GM23338 (cell line): ENCODE results near the gene ZNF224. TPM values are rescaled to one million over a fixed set of nuclear protein-coding genes. Genes with fewer than 3 reads are reported as not detected.

Experiments used
- ATAC-seq: fragments of 200-7000 bp; cut with Tn5 transposase; 3 replicates; pipeline ENCODE4 v1.9.1; 2020
- DNase-seq: peaks from one replicate; pipeline ENCODE4 v3.0.0-alpha.2; 2015; ENCODE audit warnings: low spot score
- H2AFZ ChIP-seq: fragments of 200-600 bp; sonication (generic); 2 replicates; pipeline ENCODE4 v1.8.0; 2016; ENCODE audit warnings: antibody characterized with exemption, mild to moderate bottlenecking, moderate library complexity
- H3F3A ChIP-seq: fragments of 200-600 bp; sonication (generic); replicated peaks from 2 replicates; pipeline ENCODE4 v1.8.0; 2017; ENCODE audit warnings: antibody characterized with exemption, mixed run types, low read depth
- H3K27ac ChIP-seq: fragments of 200-600 bp; sonication (generic); 2 replicates; pipeline ENCODE4 v1.6.1; 2016; ENCODE audit warnings: low read depth
- H3K27me3 ChIP-seq: fragments of 200-600 bp; sonication (generic); 2 replicates; pipeline ENCODE4 v1.8.0; 2016; ENCODE audit warnings: mild to moderate bottlenecking, mixed run types, moderate library complexity; ENCODE audit not compliant: insufficient read depth
- H3K36me3 ChIP-seq: fragments of 200-600 bp; sonication (generic); 2 replicates; pipeline ENCODE4 v1.8.0; 2016; ENCODE audit warnings: mild to moderate bottlenecking; ENCODE audit not compliant: insufficient read depth
- H3K4me1 ChIP-seq: fragments of 200-600 bp; sonication (generic); 2 replicates; pipeline ENCODE4 v1.8.0; 2016; ENCODE audit warnings: mild to moderate bottlenecking, moderate library complexity; ENCODE audit not compliant: insufficient read depth
- H3K4me2 ChIP-seq: fragments of 200-600 bp; sonication (generic); 2 replicates; pipeline ENCODE4 v1.7.1; 2017; ENCODE audit warnings: mixed run types
- H3K4me3 ChIP-seq: fragments of 200-600 bp; sonication (generic); 2 replicates; pipeline ENCODE4 v1.6.1; 2016; ENCODE audit warnings: mixed run types
- H3K79me2 ChIP-seq: fragments of 200-600 bp; sonication (generic); replicated peaks from 2 replicates; pipeline ENCODE4 v1.8.0; 2017; ENCODE audit warnings: mild to moderate bottlenecking; ENCODE audit not compliant: insufficient read depth
- H3K9me2 ChIP-seq: fragments of 200-600 bp; sonication (generic); 2 replicates; pipeline ENCODE4 v1.8.0; 2017; ENCODE audit not compliant: insufficient read depth
- H4K20me1 ChIP-seq: fragments of 200-600 bp; sonication (generic); replicated peaks from 2 replicates; pipeline ENCODE4 v1.8.0; 2017; ENCODE audit warnings: mild to moderate bottlenecking; ENCODE audit not compliant: insufficient read depth
- H3K27ac Mint-ChIP-seq: 2 replicates; pipeline ENCODE4 v1.8.0; 2020; ENCODE audit warnings: inconsistent platforms, mild to moderate bottlenecking, moderate library complexity, mixed read lengths
- H3K27me3 Mint-ChIP-seq: 3 replicates; pipeline ENCODE4 v1.8.0; 2022; ENCODE audit warnings: low read depth, mild to moderate bottlenecking, moderate library complexity, mixed read lengths, inconsistent platforms; ENCODE audit not compliant: insufficient read depth, poor library complexity
- H3K36me3 Mint-ChIP-seq: 3 replicates; pipeline ENCODE4 v1.8.0; 2021; ENCODE audit warnings: low read depth, mild to moderate bottlenecking, inconsistent platforms, moderate library complexity, mixed read lengths
- H3K4me1 Mint-ChIP-seq: 3 replicates; pipeline ENCODE4 v1.8.0; 2020; ENCODE audit warnings: mild to moderate bottlenecking, inconsistent platforms, mixed read lengths
- H3K4me3 Mint-ChIP-seq: 3 replicates; pipeline ENCODE4 v1.8.0; 2021; ENCODE audit warnings: moderate library complexity, mild to moderate bottlenecking, inconsistent platforms, mixed read lengths
- H3K9me3 Mint-ChIP-seq: 3 replicates; pipeline ENCODE4 v1.8.0; 2020; ENCODE audit warnings: moderate library complexity, mild to moderate bottlenecking, inconsistent platforms, mixed read lengths
- CREB1 ChIP-seq: fragments of 250-450 bp; sonication (Bioruptor Pico); IDR thresholded peaks from 2 replicates; pipeline ENCODE4 v1.5.0; 2020; ENCODE audit warnings: low read depth, mild to moderate bottlenecking, moderate library complexity
- ETS1 ChIP-seq: IDR thresholded peaks from 2 replicates; pipeline ENCODE4 v1.6.1; 2016; ENCODE audit warnings: antibody characterized with exemption
- EZH2 ChIP-seq: fragments of 200-600 bp; sonication (generic); IDR thresholded peaks from one replicate; pipeline ENCODE4 v1.8.0; 2017; ENCODE audit warnings: antibody characterized with exemption, mild to moderate bottlenecking, low read depth; ENCODE audit not compliant: unreplicated experiment
- EZH2phosphoT487 ChIP-seq: fragments of 200-600 bp; sonication (generic); IDR thresholded peaks from one replicate; pipeline ENCODE4 v1.8.1; 2018; ENCODE audit warnings: antibody characterized with exemption; ENCODE audit not compliant: unreplicated experiment
- JUNB ChIP-seq: IDR thresholded peaks from one replicate; pipeline ENCODE4 v1.6.1; 2016; ENCODE audit warnings: antibody characterized with exemption; ENCODE audit not compliant: unreplicated experiment
- NANOG ChIP-seq: IDR thresholded peaks from 2 replicates; pipeline ENCODE4 v1.6.1; 2016; ENCODE audit warnings: antibody characterized with exemption, borderline replicate concordance
- POLR2AphosphoS5 ChIP-seq: IDR thresholded peaks from 2 replicates; pipeline ENCODE4 v1.6.1; 2016; ENCODE audit warnings: antibody characterized with exemption, low read depth
- REST ChIP-seq: IDR thresholded peaks from one replicate; pipeline ENCODE4 v1.6.1; 2018; ENCODE audit warnings: antibody characterized with exemption; ENCODE audit not compliant: unreplicated experiment
- STAT1 ChIP-seq: IDR thresholded peaks from one replicate; pipeline ENCODE4 v1.6.1; 2016; ENCODE audit warnings: antibody characterized with exemption; ENCODE audit not compliant: unreplicated experiment
- ZNF114 ChIP-seq: fragments of 250-450 bp; sonication (Bioruptor Pico); IDR thresholded peaks from 2 replicates; pipeline ENCODE4 v1.5.0; 2020; ENCODE audit warnings: mild to moderate bottlenecking, moderate library complexity
- ZNF331 ChIP-seq: fragments of 250-450 bp; sonication (Bioruptor Pico); IDR thresholded peaks from 2 replicates; pipeline ENCODE4 v1.5.0; 2020; ENCODE audit warnings: low read depth, mild to moderate bottlenecking, moderate library complexity
- long read RNA-seq: library from polyadenylated mRNA; unstranded; transcript quantifications from one replicate; pipeline ENCODE4 v2.0.0, GENCODE V29; 2020; ENCODE audit not compliant: unreplicated experiment
- polyA plus RNA-seq: library from polyadenylated mRNA; unstranded; fragments of >200 nt; fragmentation: Nextera tagmentation; extraction: Ambion mirVana; gene quantifications from 2 replicates; pipeline ENCODE4 v1.2.1, GENCODE V29; 2016
- total RNA-seq: library from RNA; depleted of rRNA; stranded (reverse); fragments of >200 nt; shearing (Covaris generic); gene quantifications from 2 replicates; pipeline ENCODE4 v1.2.3, GENCODE V29; 2014; rRNA removed

ZNF224 gene
- total RNA-seq (15.8 and 16.5 TPM in 2 replicates), polyA plus RNA-seq (5.9 and 9.4 TPM in 2 replicates)
- long read RNA-seq, partial matches to known transcripts = 0 of 6 reads
- long read RNA-seq, other reads (novel, unspliced or antisense) = 1 of 6 reads

- H3K4me1 ChIP-seq = no peaks in the 10 kb centered on the region
- TF ChIP-seq EZH2 = no peak
- TF ChIP-seq STAT1 = no peak
- TF ChIP-seq ETS1 = peak; percentile 98
- no peak for TF ChIP-seq NANOG
- no peak for TF ChIP-seq ZNF114 (CRISPR knock-in tag)
- no peak for TF ChIP-seq REST
- no peak for TF ChIP-seq JUNB
- TF ChIP-seq ZNF331 (CRISPR knock-in tag) = no peak
- peak; percentile 85 for TF ChIP-seq POLR2AphosphoS5
- peak; percentile 81 for TF ChIP-seq CREB1
- no peak for TF ChIP-seq EZH2phosphoT487
- Mint-ChIP-seq H3K9me3 (no peaks in the 10 kb centered on the region), H3K27ac (peak within 1 kb of the TSS; percentile 93), H3K4me1 (peaks cover 4% of the 10 kb centered on the region; the same call in 1 of the 3 replicates), H3K27me3 (peaks cover 6% of the 10 kb centered on the region), H3K36me3 (peaks cover 10% of the 10 kb centered on the region; the same call in 1 of the 3 replicates), H3K4me3 (peak within 1 kb of the TSS; percentile 98)
- DNase-seq (peak; percentile 97), ATAC-seq (peak; percentile 98)
- no peak within 1 kb of the TSS for H3K27ac ChIP-seq
- peak within 1 kb of the TSS; percentile 98 for H2AFZ ChIP-seq
- H3K36me3 ChIP-seq = no peaks in the 10 kb centered on the region; the same call in 1 of the 2 replicates
- peak within 1 kb of the TSS; percentile 80 for H3K4me2 ChIP-seq
- peaks cover 19% of the 10 kb centered on the region for H3K79me2 ChIP-seq
- no peaks in the 10 kb centered on the region for H4K20me1 ChIP-seq
- H3F3A ChIP-seq = no peaks in the 10 kb centered on the region
- peak within 1 kb of the TSS; percentile 94 for H3K4me3 ChIP-seq
- H3K27me3 ChIP-seq = no peaks in the 10 kb centered on the region
- no peaks in the 10 kb centered on the region for H3K9me2 ChIP-seq
Observed at GRCh38 chr19:44093931-44094765, at the start of gene ZNF224. TSS of gene ZNF224 (plus strand) at chr19:44094361. CDS start at chr19:44097874, 3,513 bp downstream.
